OCI-LY3 (cell line): Measurements from ENCODE around the gene BTBD9.

Source experiments
- H2AFZ ChIP-seq: fragments of 200-600, 300-600 bp; shearing (Covaris generic); 2 replicates; pipeline ENCODE4 v1.6.0; 2014; ENCODE audit warnings: antibody characterized with exemption, low read depth, low read length
- H3K27ac ChIP-seq: fragments of 200-600, 300-600 bp; sonication (generic); 2 replicates; pipeline ENCODE4 v1.5.1; 2014; ENCODE audit warnings: mild to moderate bottlenecking, low read length, moderate library complexity, mixed read lengths
- H3K27me3 ChIP-seq: fragments of 200-600, 300-600 bp; sonication (generic); 2 replicates; pipeline ENCODE4 v1.6.1; 2014; ENCODE audit warnings: low read depth, low read length, mixed read lengths
- H3K36me3 ChIP-seq: fragments of 200-600, 300-600 bp; sonication (generic); replicated peaks from 2 replicates; pipeline ENCODE3; 2014; ENCODE audit warnings: low read depth, low read length, mixed read lengths
- H3K4me1 ChIP-seq: fragments of 300-600, 200-600 bp; sonication (generic); 2 replicates; pipeline ENCODE4 v1.6.1; 2014; ENCODE audit warnings: low read length, mixed read lengths
- H3K4me2 ChIP-seq: fragments of 200-600, 300-600 bp; sonication (generic); 2 replicates; pipeline ENCODE4 v1.6.1; 2014; ENCODE audit warnings: low read length, mixed read lengths
- H3K4me3 ChIP-seq: fragments of 300-600, 200-600 bp; sonication (generic); 2 replicates; pipeline ENCODE4 v1.5.1; 2014; ENCODE audit warnings: antibody characterized with exemption, mild to moderate bottlenecking, low read length, moderate library complexity
- H3K79me2 ChIP-seq: fragments of 300-600, 200-600 bp; shearing (Covaris generic); 2 replicates; pipeline ENCODE4 v1.6.1; 2014; ENCODE audit warnings: mild to moderate bottlenecking, low read length, mixed read lengths
- H3K9ac ChIP-seq: fragments of 300-600, 200-600 bp; shearing (Covaris generic); 2 replicates; pipeline ENCODE4 v1.6.0; 2014; ENCODE audit warnings: mild to moderate bottlenecking, low read length, moderate library complexity
- H3K9me3 ChIP-seq: fragments of 200-600, 300-600 bp; shearing (Covaris generic); 2 replicates; pipeline ENCODE4 v1.6.1; 2014; ENCODE audit warnings: low read length, mixed read lengths; ENCODE audit not compliant: insufficient read depth
- H4K20me1 ChIP-seq: fragments of 200-600, 300-600 bp; sonication (generic); 2 replicates; pipeline ENCODE4 v1.6.1; 2016; ENCODE audit warnings: low read length, mixed read lengths; ENCODE audit not compliant: insufficient read depth
- CTCF ChIP-seq: fragments of 200-600, 300-600 bp; sonication (generic); IDR thresholded peaks from 2 replicates; pipeline ENCODE4 v1.5.1; 2014; ENCODE audit warnings: antibody characterized with exemption, low read length, low read depth
- EZH2phosphoT487 ChIP-seq: fragments of 200-600 bp; shearing (Covaris generic); IDR thresholded peaks from 2 replicates; pipeline ENCODE4 v1.6.1; 2018; ENCODE audit warnings: antibody characterized with exemption, mixed run types, low read depth

Gene BTBD9

GRCh38 chr6:38580030-38580429 is 59.7 kb downstream of the BTBD9 start:
- Histone ChIP-seq H3K27me3 (no peaks in the 10 kb centered on the region), H4K20me1 (no peaks in the 10 kb centered on the region), H2AFZ (no peak overlapping the region), H3K9me3 (no peaks in the 10 kb centered on the region), H3K4me1 (no peaks in the 10 kb centered on the region), H3K36me3 (no peaks in the 10 kb centered on the region), H3K79me2 (no peaks in the 10 kb centered on the region), H3K27ac (no peak overlapping the region), H3K9ac (no peak overlapping the region), H3K4me3 (no peak overlapping the region), H3K4me2 (no peak overlapping the region)
- no peak for TF ChIP-seq EZH2phosphoT487
- no peak for TF ChIP-seq CTCF

- Histone ChIP-seq H3K9ac (no peak overlapping the region), H4K20me1 (no peaks in the 10 kb centered on the region), H3K36me3 (no peaks in the 10 kb centered on the region), H3K27me3 (no peaks in the 10 kb centered on the region), H3K4me3 (no peak overlapping the region), H3K27ac (no peak overlapping the region), H3K79me2 (no peaks in the 10 kb centered on the region), H3K4me2 (no peak overlapping the region), H2AFZ (no peak overlapping the region), H3K9me3 (no peaks in the 10 kb centered on the region), H3K4me1 (no peaks in the 10 kb centered on the region)
- TF ChIP-seq EZH2phosphoT487 (no peak), CTCF (no peak)
Observed at GRCh38 chr6:38579010-38579628, 60.6 kb downstream of the BTBD9 start.

GRCh38 chr6:38578075-38578474 is 61.7 kb downstream of the BTBD9 start:
- H3K9me3 ChIP-seq = no peaks in the 10 kb centered on the region

GRCh38 chr6:38577492-38577891 is 62.2 kb downstream of the BTBD9 start:
- Histone ChIP-seq H3K4me2 (no peak overlapping the region), H3K4me1 (peaks cover under 1% of the 10 kb centered on the region; the same call in 1 of the 2 replicates), H3K36me3 (no peaks in the 10 kb centered on the region), H3K9ac (no peak overlapping the region), H2AFZ (no peak overlapping the region), H3K79me2 (no peaks in the 10 kb centered on the region), H4K20me1 (no peaks in the 10 kb centered on the region), H3K27ac (no peak overlapping the region), H3K4me3 (no peak overlapping the region), H3K9me3 (no peaks in the 10 kb centered on the region), H3K27me3 (no peaks in the 10 kb centered on the region)
- TF ChIP-seq CTCF (no peak), EZH2phosphoT487 (no peak)

More at GRCh38 chr6:38578075-38578474, 61.7 kb downstream of the BTBD9 start:
- H3K27me3 ChIP-seq = no peaks in the 10 kb centered on the region
- H3K27ac ChIP-seq = no peak overlapping the region
- no peak overlapping the region for H3K4me3 ChIP-seq
- H3K36me3 ChIP-seq = no peaks in the 10 kb centered on the region
- no peaks in the 10 kb centered on the region for H3K4me1 ChIP-seq
- H3K4me2 ChIP-seq = no peak overlapping the region
- H3K9ac ChIP-seq = no peak overlapping the region
- H4K20me1 ChIP-seq = no peaks in the 10 kb centered on the region
- no peaks in the 10 kb centered on the region for H3K79me2 ChIP-seq
- H2AFZ ChIP-seq = no peak overlapping the region
- TF ChIP-seq EZH2phosphoT487 (no peak), CTCF (no peak)
